K562 (cell line): ENCODE data around the gene MILR1. TPM values are rescaled to one million over a fixed set of nuclear protein-coding genes. Genes with fewer than 3 reads are reported as not detected.

Source experiments
- ATAC-seq: fragments of 200-7000 bp; cut with Tn5 transposase; 3 replicates; pipeline ENCODE4 v1.9.1; 2020; ENCODE audit warnings: moderate library complexity
- BruUV-seq: library from RNA; stranded (reverse); fragments of 400-500 nt; replicated peaks from 2 replicates; lab custom pipeline; 2021; lab: Mats Ljungman, UMichigan
- CTCF ChIA-PET: fragments of 300-600 bp; formaldehyde crosslinking; extraction: SDS; loops from one replicate; lab custom pipeline; 2021; ENCODE audit warnings: low intra/inter-chr PET ratio; lab: Yijun Ruan, JAX
- POLR2A ChIA-PET: fragments of 300-600, 350-650 bp; sonication (Branson Sonifier 250); formaldehyde crosslinking; extraction: SDS; loops from one replicate; lab custom pipeline; 2021; ENCODE audit warnings: antibody characterized with exemption, inconsistent platforms; lab: Yijun Ruan, JAX
- DNase-seq, 4 experiments: peaks; one replicate each; pipeline versions ENCODE4 v3.0.0 to v3.0.0-alpha.2; 2011 to 2018; ENCODE audit warnings: low spot score in 3 of 4, mixed read lengths in 3 of 4; ENCODE audit errors: extremely low read depth in 1 of 4
- FAIRE-seq: peaks from 2 replicates; lab custom pipeline; 2011; peaks lifted over from hg19 to GRCh38; lab: Jason Lieb, UNC
- H2AFZ ChIP-seq: 2 replicates; pipeline ENCODE4 v1.6.0; 2011; ENCODE audit warnings: low read depth, low read length, control low read depth, inconsistent platforms
- H3K27ac ChIP-seq: fragments of 200-600 bp; 3 replicates; pipeline ENCODE4 v1.8.0; 2011; ENCODE audit warnings: low read depth, mild to moderate bottlenecking, control low read depth, inconsistent platforms, low read length, moderate library complexity, mixed read lengths; ENCODE audit errors: extremely low read depth
- H3K27me3 ChIP-seq, 2 experiments: fragments of 300-600 bp in 1 of 2; 2 replicates in 1 of 2; 3 replicates in 1 of 2; pipeline versions ENCODE4 v1.6.0 to v1.8.0; 2011; ENCODE audit warnings: inconsistent platforms in 2 of 2, low read length in 2 of 2, mild to moderate bottlenecking in 1 of 2, mixed read lengths in 1 of 2, moderate library complexity in 1 of 2; ENCODE audit not compliant: control insufficient read depth in 2 of 2, insufficient read depth in 2 of 2
- H3K36me3 ChIP-seq: fragments of 300-600 bp; 3 replicates; pipeline ENCODE4 v1.8.0; 2011; ENCODE audit warnings: mild to moderate bottlenecking, low read length, inconsistent platforms; ENCODE audit not compliant: control insufficient read depth, insufficient read depth
- H3K4me1 ChIP-seq, 2 experiments: fragments of 200-600 bp in 1 of 2; replicated peaks in 1 of 2; 2 replicates in 1 of 2; 3 replicates in 1 of 2; pipeline versions ENCODE4 v1.5.1 to v1.8.0; 2011; ENCODE audit warnings: inconsistent platforms in 2 of 2, low read length in 2 of 2, mild to moderate bottlenecking in 1 of 2, mixed read lengths in 1 of 2, moderate library complexity in 1 of 2; ENCODE audit not compliant: control insufficient read depth in 2 of 2, insufficient read depth in 2 of 2
- H3K4me2 ChIP-seq: 2 replicates; pipeline ENCODE4 v1.6.1; 2011; ENCODE audit warnings: low read length, control low read depth, inconsistent platforms, mixed read lengths; ENCODE audit not compliant: insufficient read depth
- H3K4me3 ChIP-seq: fragments of 200-600 bp; sonication (generic), shearing (Covaris generic); 2 replicates; pipeline ENCODE4 v1.5.1; 2016; ENCODE audit warnings: control low read depth, inconsistent platforms
- H3K79me2 ChIP-seq: fragments of 200-600 bp; 3 replicates; pipeline ENCODE4 v1.8.0; 2011; ENCODE audit warnings: low read length, inconsistent platforms; ENCODE audit not compliant: control insufficient read depth, insufficient read depth
- H3K9ac ChIP-seq, 2 experiments: 2 replicates each; pipeline versions ENCODE4 v1.6.0 to v1.6.1; 2011; ENCODE audit warnings: low read depth in 2 of 2, low read length in 2 of 2, control low read depth in 1 of 2, inconsistent platforms in 1 of 2, mild to moderate bottlenecking in 1 of 2, mixed read lengths in 1 of 2; ENCODE audit not compliant: insufficient read depth in 1 of 2
- H3K9me1 ChIP-seq: one replicate; pipeline ENCODE4 v1.6.0; 2011; ENCODE audit warnings: inconsistent platforms, mild to moderate bottlenecking, low read length, moderate library complexity; ENCODE audit not compliant: control insufficient read depth, insufficient read depth
- H3K9me3 ChIP-seq: replicated peaks from 2 replicates; pipeline ENCODE4 v1.5.1; 2011; ENCODE audit warnings: low read depth, low read length, inconsistent platforms; ENCODE audit not compliant: control insufficient read depth, insufficient read depth
- H4K20me1 ChIP-seq: replicated peaks from 2 replicates; pipeline ENCODE4 v1.6.1; 2011; ENCODE audit warnings: low read length, inconsistent platforms, mixed read lengths; ENCODE audit not compliant: control insufficient read depth, insufficient read depth
- C11orf30 ChIP-seq: fragments of 450-650 bp; IDR thresholded peaks from 2 replicates; pipeline ENCODE4 v1.6.1; 2016; ENCODE audit warnings: low read depth, mild to moderate bottlenecking
- MAFK ChIP-seq: IDR thresholded peaks from 2 replicates; pipeline ENCODE4 v1.6.1; 2011; ENCODE audit warnings: low read length, improper control_type of control experiment
- POLR2A ChIP-seq: fragments of 450-650 bp; conservative IDR thresholded peaks from 2 replicates; pipeline ENCODE4 v1.6.1; 2016
- SP1 ChIP-seq: sonication (generic); formaldehyde crosslinking; IDR thresholded peaks from 2 replicates; pipeline ENCODE4 v1.8.1; 2022; ENCODE audit warnings: mild to moderate bottlenecking, missing genetic modification reagents
- ZNF695 ChIP-seq: fragments of 450-650 bp; formaldehyde crosslinking; IDR thresholded peaks from 2 replicates; pipeline ENCODE4 v1.4.0; 2020; ENCODE audit warnings: mild to moderate bottlenecking, moderate library complexity
- WGBS: fragments of 100-300 bp; shearing (Covaris generic); methylation state at CpG from one replicate; pipeline ENCODE4 v1.1.6; 2016; ENCODE audit warnings: low coverage, mixed read lengths; ENCODE audit not compliant: insufficient coverage; ENCODE audit errors: missing lambda C conversion rate; 5-methylcytosine and 5-hydroxymethylcytosine counted together
- in situ Hi-C: fragments of 300-500 bp; cut with MboI; formaldehyde crosslinking; loops from 4 replicates; pipeline ENCODE4 v1.15.0; 2018; ENCODE audit warnings: inconsistent platforms, mixed read lengths
- intact Hi-C: fragments of 100-400 bp; cut with micrococcal nuclease; formaldehyde crosslinking; loops from 2 replicates; pipeline ENCODE4 v1.14.2; 2022
- polyA plus RNA-seq, 8 experiments: library from polyadenylated mRNA; depleted of rRNA in 4 of 8; stranded (reverse) in 5 of 8; unstranded in 3 of 8; fragments of >200 nt; fragmentation: Nextera tagmentation in 2 of 8; fragmentation: Illumina TruSeq in 1 of 8; extraction: Ambion mirVana in 2 of 8; extraction: Trizol in 1 of 8; gene quantifications; 2 replicates each; pipeline versions ENCODE4 v1.2.1 to v1.2.3, GENCODE V29; 2011 to 2014; ENCODE audit warnings: inconsistent platforms in 1 of 8, missing spikeins in 1 of 8
- total RNA-seq, 7 experiments: library from RNA; depleted of rRNA in 6 of 7; stranded (reverse); fragments of >200 nt in 6 of 7; fragmentation: Illumina TruSeq in 2 of 7; extraction: Trizol in 2 of 7; gene quantifications; 2 replicates each; pipeline versions ENCODE4 v1.2.1 to v1.2.3, GENCODE V29; 2011 to 2021; ENCODE audit warnings: low replicate concordance in 1 of 7
- TF ChIP-seq, protein P1 (sequence below): sonication (generic); formaldehyde crosslinking; IDR thresholded peaks from 2 replicates; pipeline ENCODE4 v1.8.0; 2022; ENCODE audit warnings: mild to moderate bottlenecking, missing genetic modification reagents, borderline replicate concordance
- TF ChIP-seq, protein P2 (sequence below), 2 experiments: fragments of 450-650 bp in 1 of 2; sonication (generic) in 1 of 2; formaldehyde crosslinking; conservative IDR thresholded peaks; 2 replicates each; pipeline versions ENCODE4 v1.4.0 to v1.8.1; 2020 to 2022; ENCODE audit warnings: mild to moderate bottlenecking in 1 of 2, missing genetic modification reagents in 1 of 2
- TF ChIP-seq, protein P3 (sequence below): sonication (generic); formaldehyde crosslinking; IDR thresholded peaks from 2 replicates; pipeline ENCODE4 v1.8.0; 2022; ENCODE audit warnings: missing genetic modification reagents, mild to moderate bottlenecking, borderline replicate concordance

Gene MILR1
- total and polyA plus RNA-seq, 9 of the 15 experiments (the other 6 are each of a cell fraction or from before 2014, with no cell fraction given), result 3.8 to 14.1 (median 7.1) TPM

DNA sequence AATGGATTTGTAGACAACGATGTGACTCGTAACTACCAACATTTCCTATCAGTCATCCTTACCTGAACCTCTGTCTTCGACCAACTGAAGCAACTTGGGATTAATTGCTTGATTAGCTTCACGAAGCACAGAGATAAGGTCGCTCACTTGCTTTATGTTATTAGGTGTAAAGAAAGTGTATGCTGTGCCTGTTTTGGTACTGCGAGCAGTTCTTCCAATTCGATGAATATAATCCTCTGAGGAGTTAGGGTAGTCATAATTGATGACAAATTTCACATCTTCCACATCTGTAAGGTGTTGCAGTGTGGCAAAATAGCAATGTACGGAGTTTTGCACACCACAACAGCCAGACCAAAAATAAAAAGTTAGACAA, 51.6 kb downstream of the MILR1 start:
- Histone ChIP-seq H3K4me3 (no peak overlapping the region), H2AFZ (no peak overlapping the region), H3K36me3 (peaks cover 79% of the 10 kb centered on the region), H3K9ac (no peak overlapping the region), H3K79me2 (peaks cover 70% of the 10 kb centered on the region), H4K20me1 (peaks cover 17% of the 10 kb centered on the region), H3K4me1 (peaks cover 9 to 12% of the 10 kb centered on the region in 2 experiments; a peak in 3 of 5 replicates), H3K9me1 (no peaks in the 10 kb centered on the region), H3K4me2 (no peak overlapping the region), H3K27me3 (no peaks in the 10 kb centered on the region), H3K27ac (no peak overlapping the region), H3K9me3 (no peaks in the 10 kb centered on the region)
- in situ Hi-C loops (no loop called here), intact Hi-C loops (loop anchor here (10.0 kb wide), 1 partner anchor 234 kb away; no protein-coding TSS in a partner anchor)
- ChIA-PET CTCF (no interaction called here), POLR2A (interaction anchor here (0.6 to 6.8 kb wide), 7 partner anchors 20 to 641 kb away, joined by 3 to 59 read pairs (median 3); no protein-coding TSS in a partner anchor)
- TF ChIP-seq POLR2A, result peak; percentile 23; the same call in 1 of the 2 replicates
- TF ChIP-seq ZNF695, result no peak
- TF ChIP-seq, protein P1, sequence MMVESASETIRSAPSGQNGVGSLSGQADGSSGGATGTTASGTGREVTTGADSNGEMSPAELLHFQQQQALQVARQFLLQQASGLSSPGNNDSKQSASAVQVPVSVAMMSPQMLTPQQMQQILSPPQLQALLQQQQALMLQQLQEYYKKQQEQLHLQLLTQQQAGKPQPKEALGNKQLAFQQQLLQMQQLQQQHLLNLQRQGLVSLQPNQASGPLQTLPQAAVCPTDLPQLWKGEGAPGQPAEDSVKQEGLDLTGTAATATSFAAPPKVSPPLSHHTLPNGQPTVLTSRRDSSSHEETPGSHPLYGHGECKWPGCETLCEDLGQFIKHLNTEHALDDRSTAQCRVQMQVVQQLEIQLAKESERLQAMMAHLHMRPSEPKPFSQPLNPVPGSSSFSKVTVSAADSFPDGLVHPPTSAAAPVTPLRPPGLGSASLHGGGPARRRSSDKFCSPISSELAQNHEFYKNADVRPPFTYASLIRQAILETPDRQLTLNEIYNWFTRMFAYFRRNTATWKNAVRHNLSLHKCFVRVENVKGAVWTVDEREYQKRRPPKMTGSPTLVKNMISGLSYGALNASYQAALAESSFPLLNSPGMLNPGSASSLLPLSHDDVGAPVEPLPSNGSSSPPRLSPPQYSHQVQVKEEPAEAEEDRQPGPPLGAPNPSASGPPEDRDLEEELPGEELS (CRISPR knock-in tag), result 0 out of 2 replicates have a peak, but pooled peaks have one; percentile 12
- no peak for TF ChIP-seq MAFK
- TF ChIP-seq C11orf30, result no peak
- TF ChIP-seq SP1 (CRISPR knock-in tag), result peak; percentile 10; the same call in 1 of the 2 replicates
- TF ChIP-seq, protein P2, sequence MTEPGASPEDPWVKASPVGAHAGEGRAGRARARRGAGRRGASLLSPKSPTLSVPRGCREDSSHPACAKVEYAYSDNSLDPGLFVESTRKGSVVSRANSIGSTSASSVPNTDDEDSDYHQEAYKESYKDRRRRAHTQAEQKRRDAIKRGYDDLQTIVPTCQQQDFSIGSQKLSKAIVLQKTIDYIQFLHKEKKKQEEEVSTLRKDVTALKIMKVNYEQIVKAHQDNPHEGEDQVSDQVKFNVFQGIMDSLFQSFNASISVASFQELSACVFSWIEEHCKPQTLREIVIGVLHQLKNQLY (CRISPR knock-in tag; conservative IDR thresholded peaks at IDR 0.05), result no peak
- TF ChIP-seq, protein P3, sequence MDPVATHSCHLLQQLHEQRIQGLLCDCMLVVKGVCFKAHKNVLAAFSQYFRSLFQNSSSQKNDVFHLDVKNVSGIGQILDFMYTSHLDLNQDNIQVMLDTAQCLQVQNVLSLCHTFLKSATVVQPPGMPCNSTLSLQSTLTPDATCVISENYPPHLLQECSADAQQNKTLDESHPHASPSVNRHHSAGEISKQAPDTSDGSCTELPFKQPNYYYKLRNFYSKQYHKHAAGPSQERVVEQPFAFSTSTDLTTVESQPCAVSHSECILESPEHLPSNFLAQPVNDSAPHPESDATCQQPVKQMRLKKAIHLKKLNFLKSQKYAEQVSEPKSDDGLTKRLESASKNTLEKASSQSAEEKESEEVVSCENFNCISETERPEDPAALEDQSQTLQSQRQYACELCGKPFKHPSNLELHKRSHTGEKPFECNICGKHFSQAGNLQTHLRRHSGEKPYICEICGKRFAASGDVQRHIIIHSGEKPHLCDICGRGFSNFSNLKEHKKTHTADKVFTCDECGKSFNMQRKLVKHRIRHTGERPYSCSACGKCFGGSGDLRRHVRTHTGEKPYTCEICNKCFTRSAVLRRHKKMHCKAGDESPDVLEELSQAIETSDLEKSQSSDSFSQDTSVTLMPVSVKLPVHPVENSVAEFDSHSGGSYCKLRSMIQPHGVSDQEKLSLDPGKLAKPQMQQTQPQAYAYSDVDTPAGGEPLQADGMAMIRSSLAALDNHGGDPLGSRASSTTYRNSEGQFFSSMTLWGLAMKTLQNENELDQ, result peak; percentile 67; the same call in 1 of the 2 replicates
- no peak for FAIRE-seq
- no peak for ATAC-seq
- BruUV-seq, result no TSS peak
- no peak for DNase-seq
- 89% methylated on average over 8 of the region's 8 CpGs for WGBS
